Measurements from ENCODE around the gene SERPINA9.
"Not testable (repeated sequence)": the region's sequence is repeated elsewhere in the genome, so short reads cannot be mapped to it uniquely, and the experiment has no call there.

The SERPINA9 gene

DNA sequence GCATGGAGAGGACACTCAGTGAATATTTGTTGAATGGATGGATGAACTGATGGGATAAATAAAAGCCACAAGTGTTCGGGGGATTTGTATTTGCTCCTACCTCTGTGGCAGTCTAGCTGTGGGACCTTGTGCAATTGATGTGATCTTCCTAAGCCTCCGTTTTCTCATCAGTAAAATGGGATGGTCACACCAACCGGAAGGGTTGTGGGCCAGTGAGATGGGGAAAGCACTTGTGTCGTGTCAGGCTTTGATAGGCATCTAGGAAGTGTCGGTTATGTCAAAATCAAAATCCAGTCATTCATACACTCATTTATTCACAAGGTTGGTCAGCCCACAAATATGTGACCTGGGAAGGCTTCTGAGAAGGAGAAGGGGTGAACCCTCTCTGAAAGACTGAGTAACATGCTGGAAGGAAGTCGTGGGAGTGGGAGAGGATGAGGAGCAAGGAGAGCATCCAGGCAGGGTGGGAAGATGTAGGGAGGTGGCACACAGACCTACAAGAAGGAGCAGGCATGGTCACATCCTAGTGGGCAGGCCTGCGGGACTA is 7.8 kb upstream of the SERPINA9 start:
- Histone ChIP-seq H3K4me1 (peaks cover 3% of the 10 kb centered on the region), H3K36me3 (ENCODE audit: control insufficient read depth, insufficient read depth, low read length) (no peaks in the 10 kb centered on the region)

GRCh38 chr14:94483071-94483451 is 7.1 kb upstream of the SERPINA9 start:
- no peak overlapping the region for H3K9ac ChIP-seq
- H3K4me3 ChIP-seq (ENCODE audit: low read depth, low read length), result no peak overlapping the region
- H3K27me3 ChIP-seq (ENCODE audit: control insufficient read depth, insufficient read depth, low read length), result no peaks in the 10 kb centered on the region
- no peak overlapping the region for H3K4me2 ChIP-seq (ENCODE audit: low read length)
- no peak overlapping the region for H2AFZ ChIP-seq
- H3K79me2 ChIP-seq, result no peaks in the 10 kb centered on the region
- no peak overlapping the region for H3K27ac ChIP-seq
- H3K4me1 ChIP-seq, result peaks cover 3% of the 10 kb centered on the region
- TF ChIP-seq CTCF (IDR thresholded peaks at IDR 0.05), result no peak
- H3K9me3 ChIP-seq (ENCODE audit: control insufficient read depth, low read length), result no peaks in the 10 kb centered on the region
- H3K36me3 ChIP-seq (ENCODE audit: control insufficient read depth, insufficient read depth, low read length), result no peaks in the 10 kb centered on the region

More for the DNA sequence above, 7.8 kb upstream of the SERPINA9 start:
- Histone ChIP-seq H3K27me3 (ENCODE audit: control insufficient read depth, insufficient read depth, low read length) (no peaks in the 10 kb centered on the region), H2AFZ (no peak overlapping the region), H3K9ac (no peak overlapping the region), H3K9me3 (ENCODE audit: control insufficient read depth, low read length) (no peaks in the 10 kb centered on the region), H3K4me2 (ENCODE audit: low read length) (no peak overlapping the region), H3K27ac (no peak overlapping the region), H3K79me2 (no peaks in the 10 kb centered on the region), H3K4me3 (ENCODE audit: low read depth, low read length) (no peak overlapping the region)
- no peak for TF ChIP-seq CTCF (IDR thresholded peaks at IDR 0.05)

DNA sequence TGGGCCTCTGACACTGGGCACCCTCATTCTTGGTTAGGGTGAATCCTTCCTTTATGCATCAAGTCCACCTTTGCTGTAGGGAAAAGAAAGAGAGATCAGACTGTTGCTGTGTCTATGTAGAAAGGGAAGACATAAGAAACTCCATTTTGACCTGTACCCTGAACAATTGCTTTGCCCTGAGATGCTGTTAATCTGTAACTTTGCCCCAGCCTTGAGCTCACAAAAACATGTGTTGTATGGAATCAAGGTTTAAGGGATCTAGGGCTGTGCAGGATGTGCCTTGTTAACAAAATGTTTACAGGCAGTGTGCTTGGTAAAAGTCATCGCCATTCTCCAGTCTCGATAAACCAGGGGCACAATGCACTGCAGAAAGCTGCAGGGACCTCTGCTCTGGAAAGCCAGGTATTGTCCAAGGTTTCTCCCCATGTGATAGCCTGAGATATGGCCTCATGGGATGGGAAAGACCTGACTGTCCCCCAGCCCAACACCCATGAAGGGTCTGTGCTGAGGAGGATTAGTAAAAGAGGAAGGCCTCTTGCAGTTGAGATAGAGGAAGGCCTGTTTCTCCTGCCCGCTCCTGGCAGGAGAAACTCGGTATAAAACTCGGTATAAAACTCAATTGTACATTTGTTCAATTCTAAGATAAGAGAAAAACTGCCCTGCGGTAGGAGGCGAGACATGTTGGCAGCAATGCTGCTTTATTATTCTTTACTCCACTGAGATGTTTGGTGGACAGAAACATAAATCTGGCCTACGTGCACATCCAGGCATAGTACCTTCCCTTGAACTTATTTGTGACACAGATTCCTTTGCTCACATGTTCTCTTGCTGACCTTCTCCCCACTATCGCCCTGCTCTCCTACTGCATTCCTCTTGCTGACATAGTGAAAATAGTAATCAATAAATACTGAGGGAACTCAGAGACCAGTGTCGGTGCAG is 6.4 kb upstream of the SERPINA9 start:
- H3K36me3 ChIP-seq (ENCODE audit: control insufficient read depth, insufficient read depth, low read length); H3K27ac ChIP-seq; H3K4me2 ChIP-seq (ENCODE audit: low read length); H3K27me3 ChIP-seq (ENCODE audit: control insufficient read depth, insufficient read depth, low read length); H3K79me2 ChIP-seq; H3K9me3 ChIP-seq (ENCODE audit: control insufficient read depth, low read length); H3K4me3 ChIP-seq (ENCODE audit: low read depth, low read length); H3K4me1 ChIP-seq; H2AFZ ChIP-seq; H3K9ac ChIP-seq: not testable (repeated sequence)

- H3K79me2 ChIP-seq, result no peaks in the 10 kb centered on the region
- H3K27ac ChIP-seq, result no peak overlapping the region
- no peak overlapping the region for H3K4me3 ChIP-seq (ENCODE audit: low read depth, low read length)
- no peaks in the 10 kb centered on the region for H3K9me3 ChIP-seq (ENCODE audit: control insufficient read depth, low read length)
- H2AFZ ChIP-seq, result no peak overlapping the region
- H3K4me1 ChIP-seq, result peaks cover 3% of the 10 kb centered on the region
- no peaks in the 10 kb centered on the region for H3K36me3 ChIP-seq (ENCODE audit: control insufficient read depth, insufficient read depth, low read length)
- H3K9ac ChIP-seq, result no peak overlapping the region
- no peak for TF ChIP-seq CTCF (IDR thresholded peaks at IDR 0.05)
- no peak overlapping the region for H3K4me2 ChIP-seq (ENCODE audit: low read length)
- no peaks in the 10 kb centered on the region for H3K27me3 ChIP-seq (ENCODE audit: control insufficient read depth, insufficient read depth, low read length)
These were observed 5.6 kb upstream of the SERPINA9 start for GRCh38 chr14:94481468-94482131.

GRCh38 chr14:94480809-94481208 is 4.8 kb upstream of the SERPINA9 start:
- no peak overlapping the region for H2AFZ ChIP-seq
- no peak overlapping the region for H3K27ac ChIP-seq

More at GRCh38 chr14:94480809-94481208, 4.8 kb upstream of the SERPINA9 start:
- Histone ChIP-seq H3K4me1 (no peaks in the 10 kb centered on the region), H3K79me2 (no peaks in the 10 kb centered on the region), H3K4me2 (ENCODE audit: low read length) (no peak overlapping the region), H3K4me3 (ENCODE audit: low read depth, low read length) (no peak overlapping the region), H3K36me3 (ENCODE audit: control insufficient read depth, insufficient read depth, low read length) (no peaks in the 10 kb centered on the region), H3K27me3 (ENCODE audit: control insufficient read depth, insufficient read depth, low read length) (no peaks in the 10 kb centered on the region), H3K9me3 (ENCODE audit: control insufficient read depth, low read length) (no peaks in the 10 kb centered on the region), H3K9ac (no peak overlapping the region)
- TF ChIP-seq CTCF (IDR thresholded peaks at IDR 0.05), result no peak
